Measurements from ENCODE around the gene HP. TPM values are rescaled to one million over a fixed set of nuclear protein-coding genes. Genes with fewer than 3 reads are reported as not detected.
A peak's percentile ranks its signal among the peaks of the same experiment; 100 is the strongest.

The HP gene
- total and polyA plus RNA-seq, 2 of the 13 experiments (the other 11 are each of a cell fraction or from before 2014, with no cell fraction given): 387 to 524 TPM

- TF ChIP-seq, protein P1, sequence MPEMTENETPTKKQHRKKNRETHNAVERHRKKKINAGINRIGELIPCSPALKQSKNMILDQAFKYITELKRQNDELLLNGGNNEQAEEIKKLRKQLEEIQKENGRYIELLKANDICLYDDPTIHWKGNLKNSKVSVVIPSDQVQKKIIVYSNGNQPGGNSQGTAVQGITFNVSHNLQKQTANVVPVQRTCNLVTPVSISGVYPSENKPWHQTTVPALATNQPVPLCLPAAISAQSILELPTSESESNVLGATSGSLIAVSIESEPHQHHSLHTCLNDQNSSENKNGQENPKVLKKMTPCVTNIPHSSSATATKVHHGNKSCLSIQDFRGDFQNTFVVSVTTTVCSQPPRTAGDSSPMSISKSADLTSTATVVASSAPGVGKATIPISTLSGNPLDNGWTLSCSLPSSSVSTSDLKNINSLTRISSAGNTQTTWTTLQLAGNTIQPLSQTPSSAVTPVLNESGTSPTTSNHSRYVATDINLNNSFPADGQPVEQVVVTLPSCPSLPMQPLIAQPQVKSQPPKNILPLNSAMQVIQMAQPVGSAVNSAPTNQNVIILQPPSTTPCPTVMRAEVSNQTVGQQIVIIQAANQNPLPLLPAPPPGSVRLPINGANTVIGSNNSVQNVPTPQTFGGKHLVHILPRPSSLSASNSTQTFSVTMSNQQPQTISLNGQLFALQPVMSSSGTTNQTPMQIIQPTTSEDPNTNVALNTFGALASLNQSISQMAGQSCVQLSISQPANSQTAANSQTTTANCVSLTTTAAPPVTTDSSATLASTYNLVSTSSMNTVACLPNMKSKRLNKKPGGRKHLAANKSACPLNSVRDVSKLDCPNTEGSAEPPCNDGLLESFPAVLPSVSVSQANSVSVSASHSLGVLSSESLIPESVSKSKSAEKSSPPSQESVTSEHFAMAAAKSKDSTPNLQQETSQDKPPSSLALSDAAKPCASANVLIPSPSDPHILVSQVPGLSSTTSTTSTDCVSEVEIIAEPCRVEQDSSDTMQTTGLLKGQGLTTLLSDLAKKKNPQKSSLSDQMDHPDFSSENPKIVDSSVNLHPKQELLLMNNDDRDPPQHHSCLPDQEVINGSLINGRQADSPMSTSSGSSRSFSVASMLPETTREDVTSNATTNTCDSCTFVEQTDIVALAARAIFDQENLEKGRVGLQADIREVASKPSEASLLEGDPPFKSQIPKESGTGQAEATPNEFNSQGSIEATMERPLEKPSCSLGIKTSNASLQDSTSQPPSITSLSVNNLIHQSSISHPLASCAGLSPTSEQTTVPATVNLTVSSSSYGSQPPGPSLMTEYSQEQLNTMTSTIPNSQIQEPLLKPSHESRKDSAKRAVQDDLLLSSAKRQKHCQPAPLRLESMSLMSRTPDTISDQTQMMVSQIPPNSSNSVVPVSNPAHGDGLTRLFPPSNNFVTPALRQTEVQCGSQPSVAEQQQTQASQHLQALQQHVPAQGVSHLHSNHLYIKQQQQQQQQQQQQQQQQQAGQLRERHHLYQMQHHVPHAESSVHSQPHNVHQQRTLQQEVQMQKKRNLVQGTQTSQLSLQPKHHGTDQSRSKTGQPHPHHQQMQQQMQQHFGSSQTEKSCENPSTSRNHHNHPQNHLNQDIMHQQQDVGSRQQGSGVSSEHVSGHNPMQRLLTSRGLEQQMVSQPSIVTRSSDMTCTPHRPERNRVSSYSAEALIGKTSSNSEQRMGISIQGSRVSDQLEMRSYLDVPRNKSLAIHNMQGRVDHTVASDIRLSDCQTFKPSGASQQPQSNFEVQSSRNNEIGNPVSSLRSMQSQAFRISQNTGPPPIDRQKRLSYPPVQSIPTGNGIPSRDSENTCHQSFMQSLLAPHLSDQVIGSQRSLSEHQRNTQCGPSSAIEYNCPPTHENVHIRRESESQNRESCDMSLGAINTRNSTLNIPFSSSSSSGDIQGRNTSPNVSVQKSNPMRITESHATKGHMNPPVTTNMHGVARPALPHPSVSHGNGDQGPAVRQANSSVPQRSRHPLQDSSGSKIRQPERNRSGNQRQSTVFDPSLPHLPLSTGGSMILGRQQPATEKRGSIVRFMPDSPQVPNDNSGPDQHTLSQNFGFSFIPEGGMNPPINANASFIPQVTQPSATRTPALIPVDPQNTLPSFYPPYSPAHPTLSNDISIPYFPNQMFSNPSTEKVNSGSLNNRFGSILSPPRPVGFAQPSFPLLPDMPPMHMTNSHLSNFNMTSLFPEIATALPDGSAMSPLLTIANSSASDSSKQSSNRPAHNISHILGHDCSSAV (CRISPR knock-in tag; IDR thresholded peaks at IDR 0.05; ENCODE audit: borderline replicate concordance): no peak
- no peak for TF ChIP-seq ZNF740 (CRISPR knock-in tag; IDR thresholded peaks at IDR 0.05)
- TF ChIP-seq, protein P2, sequence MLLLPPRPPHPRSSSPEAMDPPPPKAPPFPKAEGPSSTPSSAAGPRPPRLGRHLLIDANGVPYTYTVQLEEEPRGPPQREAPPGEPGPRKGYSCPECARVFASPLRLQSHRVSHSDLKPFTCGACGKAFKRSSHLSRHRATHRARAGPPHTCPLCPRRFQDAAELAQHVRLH (CRISPR knock-in tag; IDR thresholded peaks at IDR 0.05; ENCODE audit: borderline replicate concordance, low read depth): 0 out of 2 replicates have a peak, but pooled peaks have one; percentile 23
- peak; percentile 98 for TF ChIP-seq FOXM1 (CRISPR knock-in tag; IDR thresholded peaks at IDR 0.05)
- no peak for TF ChIP-seq KLF9 (CRISPR knock-in tag; IDR thresholded peaks at IDR 0.05; ENCODE audit: low read depth)
- TF ChIP-seq, protein P3, sequence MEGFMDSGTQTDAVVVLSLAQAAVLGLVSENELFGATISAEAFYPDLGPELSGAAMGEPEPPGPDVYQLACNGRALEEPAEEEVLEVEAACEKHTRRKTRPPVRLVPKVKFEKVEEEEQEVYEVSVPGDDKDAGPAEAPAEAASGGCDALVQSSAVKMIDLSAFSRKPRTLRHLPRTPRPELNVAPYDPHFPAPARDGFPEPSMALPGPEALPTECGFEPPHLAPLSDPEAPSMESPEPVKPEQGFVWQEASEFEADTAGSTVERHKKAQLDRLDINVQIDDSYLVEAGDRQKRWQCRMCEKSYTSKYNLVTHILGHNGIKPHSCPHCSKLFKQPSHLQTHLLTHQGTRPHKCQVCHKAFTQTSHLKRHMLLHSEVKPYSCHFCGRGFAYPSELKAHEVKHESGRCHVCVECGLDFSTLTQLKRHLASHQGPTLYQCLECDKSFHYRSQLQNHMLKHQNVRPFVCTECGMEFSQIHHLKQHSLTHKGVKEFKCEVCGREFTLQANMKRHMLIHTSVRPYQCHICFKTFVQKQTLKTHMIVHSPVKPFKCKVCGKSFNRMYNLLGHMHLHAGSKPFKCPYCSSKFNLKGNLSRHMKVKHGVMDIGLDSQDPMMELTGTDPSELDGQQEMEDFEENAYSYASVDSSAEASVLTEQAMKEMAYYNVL (CRISPR knock-in tag; IDR thresholded peaks at IDR 0.05; ENCODE audit: borderline replicate concordance): no peak; the same call in 1 of the 2 replicates
- TF ChIP-seq GLI4 (CRISPR knock-in tag; IDR thresholded peaks at IDR 0.05; ENCODE audit: borderline replicate concordance): no peak
- no peak for TF ChIP-seq ZC3H13 (CRISPR knock-in tag; IDR thresholded peaks at IDR 0.05)
- TF ChIP-seq, protein P4, sequence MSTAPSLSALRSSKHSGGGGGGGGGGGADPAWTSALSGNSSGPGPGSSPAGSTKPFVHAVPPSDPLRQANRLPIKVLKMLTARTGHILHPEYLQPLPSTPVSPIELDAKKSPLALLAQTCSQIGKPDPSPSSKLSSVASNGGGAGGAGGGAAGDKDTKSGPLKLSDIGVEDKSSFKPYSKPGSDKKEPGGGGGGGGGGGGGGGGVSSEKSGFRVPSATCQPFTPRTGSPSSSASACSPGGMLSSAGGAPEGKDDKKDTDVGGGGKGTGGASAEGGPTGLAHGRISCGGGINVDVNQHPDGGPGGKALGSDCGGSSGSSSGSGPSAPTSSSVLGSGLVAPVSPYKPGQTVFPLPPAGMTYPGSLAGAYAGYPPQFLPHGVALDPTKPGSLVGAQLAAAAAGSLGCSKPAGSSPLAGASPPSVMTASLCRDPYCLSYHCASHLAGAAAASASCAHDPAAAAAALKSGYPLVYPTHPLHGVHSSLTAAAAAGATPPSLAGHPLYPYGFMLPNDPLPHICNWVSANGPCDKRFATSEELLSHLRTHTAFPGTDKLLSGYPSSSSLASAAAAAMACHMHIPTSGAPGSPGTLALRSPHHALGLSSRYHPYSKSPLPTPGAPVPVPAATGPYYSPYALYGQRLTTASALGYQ (CRISPR knock-in tag; IDR thresholded peaks at IDR 0.05): peak; percentile 83
- TF ChIP-seq, protein P5, sequence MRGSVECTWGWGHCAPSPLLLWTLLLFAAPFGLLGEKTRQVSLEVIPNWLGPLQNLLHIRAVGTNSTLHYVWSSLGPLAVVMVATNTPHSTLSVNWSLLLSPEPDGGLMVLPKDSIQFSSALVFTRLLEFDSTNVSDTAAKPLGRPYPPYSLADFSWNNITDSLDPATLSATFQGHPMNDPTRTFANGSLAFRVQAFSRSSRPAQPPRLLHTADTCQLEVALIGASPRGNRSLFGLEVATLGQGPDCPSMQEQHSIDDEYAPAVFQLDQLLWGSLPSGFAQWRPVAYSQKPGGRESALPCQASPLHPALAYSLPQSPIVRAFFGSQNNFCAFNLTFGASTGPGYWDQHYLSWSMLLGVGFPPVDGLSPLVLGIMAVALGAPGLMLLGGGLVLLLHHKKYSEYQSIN (CRISPR knock-in tag; IDR thresholded peaks at IDR 0.05; ENCODE audit: borderline replicate concordance): no peak
- TF ChIP-seq ZNF550 (CRISPR knock-in tag; IDR thresholded peaks at IDR 0.05; ENCODE audit: borderline replicate concordance): no peak
- TF ChIP-seq TGIF2 (CRISPR knock-in tag; IDR thresholded peaks at IDR 0.05): peak; percentile 74; the same call in 1 of the 2 replicates
- TF ChIP-seq ZNF251 (CRISPR knock-in tag; IDR thresholded peaks at IDR 0.05): no peak
Measured at GRCh38 chr16:72072514-72073342, 18.4 kb downstream of the HP start (continued).

Measured in HepG2 (cell line).